GM12892 (cell line): ENCODE measurements around the gene IL1RAPL1.

Experiments
- POLR2A ChIP-seq: IDR thresholded peaks from 2 replicates; pipeline ENCODE4 v1.6.1; 2011; ENCODE audit warnings: low read depth, low read length, control low read depth
- POLR2AphosphoS5 ChIP-seq: IDR thresholded peaks from 2 replicates; pipeline ENCODE4 v1.6.1; 2011; ENCODE audit warnings: low read depth, low read length, control low read depth
- TAF1 ChIP-seq: IDR thresholded peaks from 2 replicates; pipeline ENCODE4 v1.6.1; 2011; ENCODE audit warnings: low read depth, mild to moderate bottlenecking, control low read depth, low read length, borderline replicate concordance

- no peak for TF ChIP-seq POLR2AphosphoS5
- no peak for TF ChIP-seq POLR2A
- TF ChIP-seq TAF1: no peak
Observed at GRCh38 chrX:29461039-29461438, 873.8 kb downstream of the IL1RAPL1 start.
